C4-2B (cell line): Measurements from ENCODE around the gene PLCB4.

Experiments
- CTCF ChIP-seq: fragments of 450-650 bp; conservative IDR thresholded peaks from 2 replicates; pipeline ENCODE4 v1.5.1; 2017; ENCODE audit warnings: mild to moderate bottlenecking
- ZFX ChIP-seq: fragments of 450-650 bp; IDR thresholded peaks from 2 replicates; pipeline ENCODE4 v1.6.1; 2017

- TF ChIP-seq CTCF (no peak), ZFX (no peak)
Observed at GRCh38 chr20:9369557-9369956, 300.7 kb downstream of the PLCB4 start.
